ENCODE measurements around the gene ATG5.
"Not testable (repeated sequence)": the region's sequence is repeated elsewhere in the genome, so short reads cannot be mapped to it uniquely, and the experiment has no call there.

ATG5 gene

GRCh38 chr6:106173124-106173879 is 152.3 kb downstream of the ATG5 start:
- no peak for DNase-seq

GRCh38 chr6:106170030-106170791 is 155.3 kb downstream of the ATG5 start:
- no peak for DNase-seq

GRCh38 chr6:106169517-106169916 is 156.0 kb downstream of the ATG5 start:
- DNase-seq, result no peak

GRCh38 chr6:106168097-106168888 is 157.3 kb downstream of the ATG5 start:
- no peak for DNase-seq

GRCh38 chr6:106167096-106167814 is 158.3 kb downstream of the ATG5 start:
- no peak for DNase-seq

GRCh38 chr6:106165885-106166485 is 159.6 kb downstream of the ATG5 start:
- no peak for DNase-seq

- DNase-seq, result peak; percentile 33
These were observed 161.3 kb downstream of the ATG5 start for GRCh38 chr6:106163966-106164877.

- peak; percentile 40 for DNase-seq
These were observed 162.1 kb downstream of the ATG5 start for GRCh38 chr6:106163446-106163965.

GRCh38 chr6:106162921-106163320 is 162.6 kb downstream of the ATG5 start:
- DNase-seq, result no peak

GRCh38 chr6:106161893-106162292 is 163.7 kb downstream of the ATG5 start:
- no peak for DNase-seq

GRCh38 chr6:106161311-106161874 is 164.2 kb downstream of the ATG5 start:
- DNase-seq, result no peak

GRCh38 chr6:106160189-106160588 is 165.4 kb downstream of the ATG5 start:
- no peak for DNase-seq

- no peak for DNase-seq
These were observed 166.0 kb downstream of the ATG5 start for GRCh38 chr6:106159531-106159940.

GRCh38 chr6:106158816-106159215 is 166.7 kb downstream of the ATG5 start:
- no peak for DNase-seq

GRCh38 chr6:106156863-106157262 is 168.7 kb downstream of the ATG5 start:
- DNase-seq, result no peak

GRCh38 chr6:106156413-106156812 is 169.1 kb downstream of the ATG5 start:
- no peak for DNase-seq

GRCh38 chr6:106155219-106155830 is 170.2 kb downstream of the ATG5 start:
- no peak for DNase-seq

- DNase-seq, result no peak
These were observed 171.2 kb downstream of the ATG5 start for GRCh38 chr6:106154326-106154725.

- no peak for DNase-seq
These were observed 172.6 kb downstream of the ATG5 start for GRCh38 chr6:106152952-106153351.

GRCh38 chr6:106152476-106152875 is 173.1 kb downstream of the ATG5 start:
- not testable (repeated sequence) for DNase-seq
